H1 (cell line): ENCODE measurements around the gene TBC1D20.

ENCODE experiments used
- ATF2 ChIP-seq: IDR thresholded peaks from 2 replicates; pipeline ENCODE4 v1.6.1; 2012; ENCODE audit warnings: low read length, inconsistent platforms
- CTCF ChIP-seq, 3 experiments: IDR thresholded peaks; 1 replicate in 2 of 3; 2 replicates in 1 of 3; pipeline versions ENCODE4 v1.5.1 to v1.6.1; 2011; ENCODE audit warnings: low read length in 3 of 3, mild to moderate bottlenecking in 3 of 3, inconsistent platforms in 2 of 3, low read depth in 1 of 3, moderate library complexity in 1 of 3; ENCODE audit not compliant: insufficient read depth in 1 of 3; ENCODE audit errors: control extremely low read depth in 1 of 3
- POLR2AphosphoS5 ChIP-seq: IDR thresholded peaks from 2 replicates; pipeline ENCODE4 v1.6.1; 2011; ENCODE audit warnings: low read depth, low read length

- TF ChIP-seq POLR2AphosphoS5 (no peak), ATF2 (no peak), CTCF (IDR thresholded peaks at IDR 0.05; ENCODE audit: control extremely low read depth in 1 of 3, insufficient read depth in 1 of 3, low read depth in 1 of 3, low read length in 3 of 3) (no peak)
Measured at GRCh38 chr20:426566-426965, 35.8 kb downstream of the TBC1D20 start.
